GM18858 (cell line): ENCODE measurements around the gene KCNQ1.

Experiments used
- ATAC-seq: cut with Tn5 transposase; IDR thresholded peaks from one replicate; pipeline ENCODE4 v1.9.1; 2021; ENCODE audit not compliant: unreplicated experiment

Gene KCNQ1

DNA sequence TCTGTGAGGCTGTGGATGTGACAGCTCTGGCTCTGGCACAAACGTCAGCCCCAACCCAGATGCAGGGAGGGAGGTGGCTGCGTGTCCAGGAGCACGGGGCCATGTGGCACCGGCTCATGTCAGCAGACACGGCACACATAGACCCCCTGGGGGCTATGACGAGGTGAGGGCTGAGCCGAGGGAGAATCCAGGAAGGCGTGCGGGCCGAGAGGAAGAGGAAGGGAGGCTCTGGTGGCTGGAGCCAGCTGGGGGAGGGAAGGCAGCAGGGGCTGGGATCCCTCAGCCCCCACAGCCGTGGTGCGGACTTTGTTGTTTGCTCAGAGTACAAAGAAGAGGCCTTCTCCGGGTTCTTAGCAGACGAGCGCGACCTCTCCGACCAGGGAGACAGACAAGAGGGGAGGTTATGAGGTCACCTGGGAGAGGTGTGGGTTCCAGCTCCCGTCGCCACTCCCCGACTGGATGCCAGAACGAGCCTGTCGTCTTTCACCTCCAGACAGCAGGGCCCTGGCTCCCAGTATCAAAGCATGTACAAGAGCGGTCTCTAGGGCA lies 394.7 kb downstream of the KCNQ1 start:
- ATAC-seq: no peak

DNA sequence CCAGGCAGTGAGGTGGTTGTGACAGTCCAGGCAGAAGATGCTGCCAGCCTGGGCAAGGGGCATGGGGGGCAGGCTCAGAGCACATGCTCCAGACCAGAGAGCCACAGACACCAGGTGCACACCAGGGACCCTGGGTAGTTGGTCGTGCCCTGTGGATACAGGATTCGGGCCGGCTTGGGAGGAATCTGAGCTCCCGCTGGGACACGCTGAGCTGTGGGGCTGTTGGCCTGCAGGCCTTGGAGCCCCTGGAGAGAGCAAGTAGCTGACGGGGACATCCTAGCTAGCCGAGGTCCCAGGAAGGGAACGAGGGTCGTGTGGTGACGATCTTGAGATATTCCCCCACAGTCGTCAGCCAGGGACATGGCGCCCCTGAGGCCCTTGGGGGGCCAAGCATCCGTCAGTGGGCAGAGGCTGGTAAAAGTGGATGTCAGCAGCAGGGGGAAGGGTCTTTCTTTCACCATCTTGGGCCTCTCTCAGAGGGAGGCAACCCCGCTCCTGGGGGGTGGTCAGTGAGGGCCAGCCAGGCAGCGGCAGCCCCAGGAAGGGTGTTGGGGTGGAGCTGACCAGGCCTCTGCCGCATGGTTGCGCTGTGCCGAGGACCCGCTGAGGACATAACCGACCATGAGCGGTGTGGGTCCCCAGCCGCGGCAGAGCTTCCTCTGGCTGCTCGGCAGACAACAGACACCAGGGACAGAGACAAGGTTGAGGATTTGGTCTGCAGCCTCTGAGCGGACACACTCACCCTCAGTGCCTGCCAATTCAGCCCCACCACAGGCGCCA lies 396.8 kb downstream of the KCNQ1 start:
- no peak for ATAC-seq

DNA sequence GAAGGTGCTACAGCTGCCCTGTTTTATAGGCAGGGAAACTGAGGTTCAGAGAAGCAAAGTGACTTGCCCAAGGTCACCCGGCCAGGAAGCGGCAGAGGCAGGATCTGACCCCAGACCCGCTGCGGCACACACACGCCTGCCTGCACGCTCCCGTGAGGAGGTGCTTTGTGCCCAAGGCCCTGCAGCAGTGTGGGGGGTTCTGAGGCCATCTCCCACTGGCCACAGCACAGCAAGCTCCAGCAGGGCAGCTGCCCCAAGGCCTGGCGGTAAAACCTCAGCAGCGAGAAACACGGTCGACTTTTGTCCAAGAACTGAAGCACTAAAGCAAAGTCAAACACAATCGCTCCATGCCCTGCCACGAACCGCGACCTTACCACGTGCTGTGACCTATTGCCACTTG lies 398.1 kb downstream of the KCNQ1 start:
- ATAC-seq: no peak

DNA sequence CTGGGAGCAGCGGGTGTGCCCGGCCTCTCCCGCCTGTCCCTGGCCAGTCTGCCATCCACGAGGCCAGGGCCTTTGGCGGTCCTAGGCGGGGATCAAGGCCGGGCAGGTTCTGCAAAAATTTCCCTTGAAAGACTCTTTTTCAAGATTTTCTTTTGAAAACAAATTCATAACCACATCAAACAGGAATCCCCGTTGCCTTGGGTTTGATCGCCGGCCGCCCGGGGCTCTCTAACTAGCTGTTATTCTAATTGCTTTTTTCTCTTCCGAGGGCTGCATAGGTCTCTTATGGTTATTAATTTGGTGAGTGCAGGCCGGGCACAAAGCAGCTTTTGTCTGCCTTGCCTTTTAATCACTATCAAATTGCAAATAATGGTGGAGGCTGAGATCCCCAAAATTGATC lies 398.7 kb downstream of the KCNQ1 start:
- no peak for ATAC-seq

DNA sequence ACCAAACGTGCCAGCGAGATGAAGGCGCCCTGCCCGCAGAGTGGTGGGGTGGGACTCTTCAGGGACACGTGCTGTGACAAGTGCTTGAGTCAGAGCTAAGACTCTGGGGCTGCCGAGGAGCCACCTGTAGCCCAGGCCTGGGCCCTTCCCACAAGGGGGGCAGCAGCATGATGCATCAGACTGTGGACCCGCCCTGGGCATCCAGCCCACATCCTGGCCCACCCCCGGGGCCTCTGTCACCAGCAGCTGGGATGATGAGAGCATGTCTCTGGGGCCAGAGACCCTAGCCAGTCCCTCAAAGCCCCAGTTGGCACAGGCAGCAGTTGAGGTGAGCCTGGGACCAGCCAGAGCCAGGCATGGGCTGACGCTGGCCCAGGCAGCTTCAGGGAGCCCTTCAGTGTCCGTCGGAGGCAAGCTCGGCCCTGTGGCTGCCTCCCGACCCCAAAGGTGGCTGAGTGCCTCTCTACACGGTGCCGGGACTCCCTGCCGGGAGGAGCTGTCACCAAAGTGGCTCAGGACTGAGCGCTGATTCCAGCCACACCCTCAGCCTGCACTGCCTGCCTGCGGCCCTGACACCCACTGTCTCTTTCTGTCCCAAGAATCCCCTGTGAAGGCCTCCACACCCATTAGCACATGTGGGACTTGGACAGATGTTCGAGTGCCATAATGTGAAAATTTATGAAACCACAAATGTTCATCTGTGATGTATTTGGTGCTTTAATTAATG lies 399.5 kb downstream of the KCNQ1 start:
- no peak for ATAC-seq

DNA sequence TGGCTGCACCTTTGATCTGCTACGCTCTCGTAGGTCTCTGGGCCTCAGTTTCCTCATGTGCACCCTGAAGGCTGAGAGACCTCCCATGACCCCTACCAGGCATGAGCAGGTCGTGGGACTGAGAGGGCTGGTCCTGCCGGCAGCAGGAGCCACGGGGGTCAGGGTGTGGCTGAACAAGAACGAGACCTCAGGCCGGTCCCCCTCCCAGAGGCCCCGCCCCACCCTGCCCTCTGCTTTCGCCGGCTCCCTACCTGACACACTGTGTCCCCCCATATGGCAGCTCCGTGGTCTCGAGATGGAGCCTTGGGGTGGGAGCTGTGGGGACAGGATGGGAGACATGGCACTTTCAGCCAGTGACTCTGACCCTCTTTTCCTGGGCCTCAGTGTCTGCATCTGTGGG lies 400.2 kb downstream of the KCNQ1 start:
- ATAC-seq: no peak

DNA sequence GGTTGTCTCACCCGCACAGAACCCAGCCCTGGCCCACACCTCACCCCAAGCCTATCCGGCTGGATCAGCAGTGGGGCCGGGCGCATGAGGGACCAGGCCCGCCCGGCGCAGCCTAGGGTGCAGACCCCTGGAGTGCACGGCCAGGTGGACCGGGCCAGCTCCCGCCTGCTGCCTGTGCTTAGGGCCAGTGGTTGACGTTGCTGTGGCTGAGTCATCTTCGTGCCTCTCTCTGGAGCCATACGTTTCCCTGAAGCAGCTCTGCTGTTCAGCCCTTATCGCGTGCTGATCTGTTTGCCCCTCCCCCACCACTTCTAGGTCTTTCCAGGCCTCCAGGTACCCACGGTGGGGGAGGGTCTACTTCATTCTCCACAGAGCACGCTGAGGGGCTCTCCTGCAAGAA lies 401.2 kb downstream of the KCNQ1 start:
- ATAC-seq: no peak

DNA sequence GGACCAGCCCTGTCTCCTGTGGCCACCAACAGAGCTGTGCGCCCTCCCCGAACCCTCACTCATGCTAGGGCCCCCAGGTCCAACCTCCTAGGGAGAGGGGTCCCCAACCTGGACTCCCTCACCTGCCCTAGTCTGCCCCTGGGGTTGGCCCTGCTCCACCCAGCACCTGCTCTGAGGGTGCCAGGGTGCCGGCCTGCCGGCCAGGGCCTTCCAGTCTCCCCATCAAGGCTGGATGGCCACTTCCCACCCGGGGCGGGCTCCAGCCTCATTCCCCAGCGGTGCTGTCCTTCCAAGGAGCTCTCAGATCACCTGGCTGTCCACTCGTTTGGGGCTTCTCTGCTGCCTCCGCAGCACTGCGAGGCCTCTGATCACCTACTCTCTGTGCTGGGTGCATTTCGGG lies 401.7 kb downstream of the KCNQ1 start:
- no peak for ATAC-seq

DNA sequence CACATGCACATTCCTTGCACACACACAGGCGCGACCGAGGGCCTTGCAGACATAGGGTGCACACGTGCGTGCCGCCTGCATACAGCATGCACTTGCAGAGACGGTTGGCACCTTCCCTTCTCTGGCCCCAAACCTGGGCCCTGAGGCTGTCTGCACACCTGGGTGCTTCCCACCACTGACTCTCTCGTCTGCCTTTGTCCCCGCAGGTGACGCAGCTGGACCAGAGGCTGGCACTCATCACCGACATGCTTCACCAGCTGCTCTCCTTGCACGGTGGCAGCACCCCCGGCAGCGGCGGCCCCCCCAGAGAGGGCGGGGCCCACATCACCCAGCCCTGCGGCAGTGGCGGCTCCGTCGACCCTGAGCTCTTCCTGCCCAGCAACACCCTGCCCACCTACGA lies 402.8 kb downstream of the KCNQ1 start:
- ATAC-seq: no peak

DNA sequence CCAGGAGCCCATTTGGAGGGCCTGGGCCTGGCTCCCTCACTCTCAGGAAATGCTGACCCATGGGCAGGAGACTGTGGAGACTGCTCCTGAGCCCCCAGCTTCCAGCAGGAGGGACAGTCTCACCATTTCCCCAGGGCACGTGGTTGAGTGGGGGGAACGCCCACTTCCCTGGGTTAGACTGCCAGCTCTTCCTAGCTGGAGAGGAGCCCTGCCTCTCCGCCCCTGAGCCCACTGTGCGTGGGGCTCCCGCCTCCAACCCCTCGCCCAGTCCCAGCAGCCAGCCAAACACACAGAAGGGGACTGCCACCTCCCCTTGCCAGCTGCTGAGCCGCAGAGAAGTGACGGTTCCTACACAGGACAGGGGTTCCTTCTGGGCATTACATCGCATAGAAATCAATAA lies 403.7 kb downstream of the KCNQ1 start:
- ATAC-seq: no peak

DNA sequence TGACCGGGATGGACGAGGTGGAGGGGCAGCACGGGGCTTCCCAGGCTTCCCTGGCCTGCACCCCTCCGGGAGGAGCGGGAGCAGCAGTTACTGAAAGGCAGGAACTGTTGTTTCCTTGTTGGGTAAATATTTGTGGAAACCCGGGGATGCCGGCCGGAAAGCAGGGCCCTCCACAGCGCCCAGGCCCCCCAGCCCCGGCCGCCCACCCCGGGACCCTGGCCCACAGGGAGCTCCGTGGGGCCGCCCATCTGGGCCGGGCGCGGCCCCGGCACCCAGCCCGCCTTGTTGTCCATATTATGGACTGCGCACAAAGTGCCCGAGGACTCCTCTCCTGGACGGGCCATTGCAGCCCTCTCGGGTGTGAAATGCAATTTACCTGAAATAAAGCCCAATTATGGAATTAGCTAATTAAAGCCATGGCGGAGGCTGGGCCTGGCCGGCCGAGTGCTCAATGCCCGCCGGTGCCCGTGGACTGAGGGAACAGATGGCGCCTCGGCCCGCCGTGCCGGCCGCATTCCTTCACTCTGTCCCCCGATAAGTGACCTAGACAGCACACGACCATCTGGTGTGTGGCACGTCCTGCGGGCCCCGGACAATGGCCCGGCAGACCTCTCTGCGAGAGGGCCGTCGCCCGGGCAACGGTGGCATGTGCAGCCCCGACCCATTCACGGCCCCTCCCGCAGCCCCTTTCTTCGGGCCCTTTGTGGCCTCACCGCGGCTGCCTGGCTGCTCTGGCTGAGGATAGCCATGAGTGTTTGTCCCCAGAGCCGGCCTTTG lies 405.4 kb downstream of the KCNQ1 start:
- ATAC-seq: no peak

DNA sequence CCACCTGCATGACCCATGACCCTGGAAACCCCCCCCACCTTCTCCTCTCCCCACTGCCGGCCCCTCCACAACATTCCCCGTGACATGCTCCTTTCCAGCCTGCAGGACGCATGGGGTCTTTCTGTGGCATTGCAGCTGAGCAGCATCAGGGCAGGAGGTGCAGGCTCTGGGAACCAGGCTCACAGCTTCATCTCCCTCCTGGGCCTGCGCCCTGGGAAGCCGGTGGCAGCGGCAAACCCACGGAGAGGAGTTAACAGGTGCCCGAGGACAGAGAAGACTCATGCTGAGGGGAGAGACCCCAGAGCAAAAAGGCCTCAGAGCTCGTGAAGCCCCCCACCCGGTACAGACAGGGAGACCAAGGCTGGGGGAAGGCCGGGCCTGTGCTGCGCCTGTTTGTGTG lies 408.6 kb downstream of the KCNQ1 start:
- no peak for ATAC-seq

DNA sequence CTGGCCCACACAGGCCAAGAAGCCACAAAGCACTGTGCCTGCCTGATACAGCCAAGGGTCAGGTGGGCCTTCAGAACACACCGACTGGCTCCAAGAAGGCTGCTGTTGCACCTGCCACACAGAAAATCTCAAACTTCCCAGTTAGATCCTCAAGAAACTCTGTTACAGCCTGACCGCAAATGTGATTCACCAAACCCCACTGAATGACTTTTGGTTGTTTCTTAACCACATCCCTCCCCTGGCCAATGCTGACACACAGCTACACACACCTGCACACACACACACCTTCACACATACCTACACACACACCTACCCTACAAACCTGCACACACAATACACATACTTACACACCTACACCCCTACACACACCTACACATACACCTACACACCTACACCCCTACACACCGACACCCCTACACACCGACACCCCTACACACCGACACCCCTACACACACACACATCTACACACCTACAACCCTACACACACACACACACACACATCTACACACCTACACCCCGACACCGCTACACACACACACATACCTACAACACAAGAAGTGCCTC lies 409.3 kb downstream of the KCNQ1 start:
- ATAC-seq: no peak

DNA sequence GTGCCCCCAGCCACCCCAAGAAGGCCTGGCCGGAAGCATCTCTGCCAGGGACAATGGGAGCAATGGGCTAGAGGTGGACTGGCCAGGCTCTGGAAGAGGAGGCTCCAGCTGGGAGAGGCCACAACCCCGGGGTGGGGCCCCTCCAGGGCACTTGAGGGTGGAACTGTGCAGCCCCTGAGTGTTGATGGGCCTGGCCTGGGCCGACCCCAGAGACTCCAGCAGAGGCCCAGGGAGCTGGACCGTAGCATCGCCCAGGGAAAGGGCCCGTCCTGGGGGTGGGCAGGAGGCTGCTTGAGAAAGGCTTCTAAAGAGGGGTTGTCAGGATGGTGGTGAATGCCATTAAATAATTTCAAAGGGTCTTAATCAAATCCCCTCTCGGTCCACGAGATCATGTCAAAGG lies 410.4 kb downstream of the KCNQ1 start:
- no peak for ATAC-seq

DNA sequence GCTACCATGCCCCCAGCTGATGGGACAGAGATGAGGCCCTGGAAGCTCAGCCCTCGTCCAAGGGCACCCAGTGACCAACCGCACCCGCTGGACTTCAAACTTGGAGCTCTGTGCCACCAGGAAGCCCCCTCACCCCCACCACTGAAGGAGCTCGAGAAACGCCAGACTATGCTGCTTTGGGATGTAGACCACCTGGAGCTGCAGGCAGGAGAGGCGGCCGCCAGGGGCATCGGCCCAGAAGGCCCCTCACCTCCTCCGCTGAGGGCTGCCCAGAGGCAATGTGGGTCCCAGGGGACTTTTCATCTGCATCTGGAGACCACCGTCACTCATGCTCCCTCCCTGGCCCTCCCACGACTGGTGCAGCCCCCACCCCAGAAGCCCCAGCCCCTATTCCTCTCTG lies 412.5 kb downstream of the KCNQ1 start:
- ATAC-seq: no peak

DNA sequence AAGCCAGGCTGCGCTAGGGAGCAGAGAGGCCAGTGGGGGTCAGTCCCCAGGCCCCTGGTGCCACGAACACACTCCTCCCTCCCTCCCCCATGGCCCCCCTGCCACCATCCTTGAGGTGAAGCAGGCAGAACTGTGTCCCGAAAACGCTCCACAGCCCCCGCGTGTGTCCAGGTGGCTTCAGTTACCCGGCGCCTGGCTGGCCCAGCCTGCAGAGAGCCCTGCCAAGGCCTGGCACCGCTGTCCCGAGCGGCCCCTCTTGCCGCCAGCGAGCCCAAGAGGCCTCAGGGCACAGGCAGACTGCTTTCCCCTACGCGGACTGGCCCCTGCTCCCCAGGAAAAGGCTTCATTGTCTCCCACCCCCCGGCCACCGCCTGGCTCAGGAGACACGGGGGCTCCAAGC lies 413.1 kb downstream of the KCNQ1 start:
- ATAC-seq: no peak

DNA sequence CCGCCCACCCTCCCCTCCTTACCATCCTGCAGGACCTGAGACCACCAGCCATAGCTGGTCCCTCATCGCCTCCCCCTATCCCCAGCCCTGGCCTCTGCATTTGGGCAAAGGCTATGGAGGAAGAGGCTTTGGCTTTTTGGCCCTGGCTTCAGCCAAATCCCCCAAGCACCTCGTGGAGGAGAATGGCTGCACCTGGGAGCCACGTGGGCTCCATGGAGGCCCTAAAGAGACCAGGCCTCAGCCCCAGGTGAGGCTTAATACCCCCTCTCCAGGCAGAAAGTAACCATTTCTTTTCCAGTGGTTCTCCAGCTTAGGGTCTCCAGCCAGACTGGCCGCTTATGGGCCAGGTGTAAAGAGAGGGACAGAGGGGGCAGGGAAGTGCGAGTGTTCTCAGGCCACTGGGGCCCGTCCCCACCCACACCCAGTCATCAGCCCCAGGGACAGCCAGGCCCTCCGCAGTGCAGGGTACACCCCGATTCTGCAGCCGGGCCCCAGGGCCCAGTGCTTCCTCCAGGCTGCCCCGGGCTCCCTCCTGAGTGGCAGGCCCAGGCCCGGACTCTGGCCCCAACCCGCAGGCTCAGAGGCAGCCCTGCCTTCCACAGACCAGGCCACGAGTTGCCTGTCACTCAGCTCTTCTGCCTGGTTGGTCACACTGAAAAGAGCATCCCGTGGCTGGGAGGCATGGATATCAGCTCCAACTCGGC lies 414.3 kb downstream of the KCNQ1 start:
- ATAC-seq: no peak

DNA sequence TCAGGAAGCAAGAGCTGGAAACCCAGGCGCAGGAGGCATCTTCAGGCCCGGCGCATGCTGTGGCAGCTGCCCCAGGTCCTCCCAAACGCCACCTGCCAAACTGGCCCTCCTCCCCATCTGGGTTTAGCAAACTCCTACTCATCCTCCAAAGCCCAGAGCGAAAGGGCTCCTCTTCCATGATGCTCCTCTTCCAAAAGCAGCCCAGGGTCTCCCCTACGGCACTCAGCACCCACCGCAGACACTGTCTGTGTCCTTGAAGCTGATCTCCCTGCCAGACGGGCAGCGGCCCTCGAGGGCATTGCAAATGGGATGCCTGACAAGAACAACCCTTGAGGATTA lies 414.9 kb downstream of the KCNQ1 start:
- no peak for ATAC-seq

DNA sequence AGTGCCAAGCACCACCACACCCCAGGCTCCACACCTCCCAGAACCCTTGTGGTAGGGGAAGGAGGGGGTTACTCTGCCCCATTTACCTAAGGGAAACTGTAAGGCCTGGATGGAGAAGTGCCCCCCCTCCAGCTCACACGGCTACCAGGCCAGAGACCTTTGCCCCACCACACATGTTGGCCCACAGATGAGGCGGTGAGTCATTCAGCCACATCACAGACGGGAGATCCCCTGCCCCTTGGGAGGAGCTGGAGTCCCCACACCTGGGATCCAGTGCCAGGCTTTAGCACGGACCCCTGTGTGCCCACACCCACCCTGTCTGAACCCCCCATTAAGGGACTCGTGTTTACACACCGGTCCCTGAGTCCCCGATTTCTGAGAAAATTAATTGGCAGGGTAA lies 415.8 kb downstream of the KCNQ1 start:
- ATAC-seq: no peak

DNA sequence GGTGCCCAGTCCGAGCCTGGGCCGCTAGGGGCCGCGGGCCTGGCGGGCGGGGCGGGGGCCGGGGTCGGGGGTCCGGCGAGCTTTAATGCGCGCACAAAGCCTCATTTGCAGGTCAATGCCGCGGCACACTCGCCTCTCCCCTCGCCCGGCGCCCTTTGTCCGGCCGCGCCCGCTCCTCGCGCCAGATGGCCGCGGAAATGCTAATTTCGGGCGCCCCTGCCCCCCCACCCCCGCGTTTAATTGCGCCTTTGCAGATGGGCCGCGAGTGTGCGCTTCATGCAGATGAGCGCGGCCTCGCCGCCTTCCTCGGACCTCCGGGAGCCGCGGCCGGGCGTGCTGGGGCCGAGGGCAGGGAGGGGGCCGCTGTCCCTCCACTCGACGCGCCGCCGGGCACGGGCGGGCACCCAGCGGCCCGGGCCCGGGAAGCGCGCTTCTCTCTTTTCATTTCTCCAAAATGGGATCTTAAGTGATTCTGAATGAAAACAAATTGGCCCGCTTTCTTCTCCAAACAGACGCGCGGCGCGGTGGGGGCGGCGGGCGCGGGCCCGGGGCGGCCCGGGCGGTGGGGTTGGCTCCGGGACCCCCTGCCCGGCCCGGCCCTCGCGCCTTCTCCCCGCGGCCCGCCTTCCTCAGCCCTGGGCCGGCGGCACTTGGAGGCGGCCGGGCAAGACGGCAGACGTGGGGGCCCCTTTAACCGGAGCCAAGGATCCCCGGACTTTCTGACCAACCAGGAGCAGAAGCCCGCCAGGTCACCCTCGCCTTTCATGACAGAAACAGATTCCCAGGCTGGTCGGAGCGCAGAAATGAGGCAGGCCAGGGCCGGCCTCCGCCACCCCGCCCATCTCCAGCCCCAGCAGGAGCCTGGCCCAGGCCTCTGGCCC lies 417.8 kb downstream of the KCNQ1 start:
- ATAC-seq: no peak
